ENCODE data around the gene LDB2. TPM values are rescaled to one million over a fixed set of nuclear protein-coding genes. Genes with fewer than 3 reads are reported as not detected.
A peak's percentile ranks its signal among the peaks of the same experiment; 100 is the strongest.

Gene LDB2
- total RNA-seq, 1 experiment from 2014 or later = 94.0 TPM

DNA sequence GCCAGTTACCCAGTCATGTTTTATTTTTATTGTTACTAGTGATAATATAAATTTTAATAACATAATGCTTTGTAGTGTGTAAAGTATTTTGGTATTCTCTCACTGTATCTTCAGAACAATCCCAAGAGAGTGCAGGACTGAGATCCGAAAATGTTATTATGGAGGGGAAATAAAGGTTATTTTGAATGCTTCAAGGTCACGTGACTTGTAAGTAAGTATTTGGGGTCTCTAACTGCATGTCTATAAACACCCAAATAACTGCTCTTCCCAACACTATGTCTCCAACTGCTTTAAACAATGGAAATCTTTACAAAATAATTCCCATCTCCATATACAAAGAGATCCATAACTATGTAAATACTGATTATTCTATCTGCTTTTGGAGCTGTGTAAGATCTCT, 302.2 kb downstream of the LDB2 start:
- no peak overlapping the region for H3K4me3 ChIP-seq (ENCODE audit: insufficient read depth, low read depth, low read length)
- H3K36me3 ChIP-seq (replicated peaks; ENCODE audit: control insufficient read depth, insufficient read depth, low read length) = no peaks in the 10 kb centered on the region
- DNase-seq = no peak
- no peaks in the 10 kb centered on the region for H3K27me3 ChIP-seq (ENCODE audit: control insufficient read depth, insufficient read depth, low read length)

DNA sequence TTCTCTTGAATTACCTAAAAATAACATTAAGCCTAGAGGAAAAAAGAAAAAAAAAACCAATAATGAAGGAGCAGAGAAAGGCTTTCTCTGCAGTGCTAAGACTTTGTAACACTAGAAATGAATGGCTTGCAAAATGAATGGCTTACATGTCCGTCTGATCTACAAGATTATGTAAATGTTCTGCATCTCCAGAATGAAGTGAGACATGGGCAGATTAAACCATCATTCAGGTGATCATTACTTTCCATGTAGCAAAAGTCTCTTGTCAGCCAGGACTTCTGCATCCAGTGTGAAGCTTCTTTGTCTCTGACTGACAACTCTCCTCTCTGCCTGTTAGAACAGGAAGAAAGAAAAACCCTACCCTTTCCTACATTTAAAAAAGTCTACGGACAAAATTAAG, 304.3 kb downstream of the LDB2 start:
- no peaks in the 10 kb centered on the region for H3K36me3 ChIP-seq (replicated peaks; ENCODE audit: control insufficient read depth, insufficient read depth, low read length)
- no peak for DNase-seq
- no peaks in the 10 kb centered on the region for H3K27me3 ChIP-seq (ENCODE audit: control insufficient read depth, insufficient read depth, low read length)
- H3K4me3 ChIP-seq (ENCODE audit: insufficient read depth, low read depth, low read length) = no peak overlapping the region

DNA sequence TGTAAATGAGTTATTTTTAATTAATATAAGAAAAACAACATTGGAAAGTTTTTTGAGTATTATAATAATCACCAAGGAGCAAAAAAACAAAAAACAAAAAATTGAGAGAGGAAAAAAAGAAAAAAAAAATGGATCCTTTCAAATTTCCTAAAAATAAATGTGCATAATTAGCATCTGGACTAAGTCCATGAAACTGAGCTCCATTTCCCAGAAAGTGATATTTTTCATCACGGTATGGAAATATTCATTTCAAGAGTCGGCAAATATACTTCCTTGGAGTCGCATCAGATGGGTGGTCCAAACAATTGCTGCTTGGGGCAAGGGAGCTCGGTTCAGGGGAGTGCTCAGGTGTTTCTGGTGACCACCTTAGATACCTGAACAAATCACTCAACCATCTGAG, 305.1 kb downstream of the LDB2 start:
- no peaks in the 10 kb centered on the region for H3K27me3 ChIP-seq (ENCODE audit: control insufficient read depth, insufficient read depth, low read length)
- H3K4me3 ChIP-seq (ENCODE audit: insufficient read depth, low read depth, low read length) = no peak overlapping the region
- no peak for DNase-seq
- no peaks in the 10 kb centered on the region for H3K36me3 ChIP-seq (replicated peaks; ENCODE audit: control insufficient read depth, insufficient read depth, low read length)

DNA sequence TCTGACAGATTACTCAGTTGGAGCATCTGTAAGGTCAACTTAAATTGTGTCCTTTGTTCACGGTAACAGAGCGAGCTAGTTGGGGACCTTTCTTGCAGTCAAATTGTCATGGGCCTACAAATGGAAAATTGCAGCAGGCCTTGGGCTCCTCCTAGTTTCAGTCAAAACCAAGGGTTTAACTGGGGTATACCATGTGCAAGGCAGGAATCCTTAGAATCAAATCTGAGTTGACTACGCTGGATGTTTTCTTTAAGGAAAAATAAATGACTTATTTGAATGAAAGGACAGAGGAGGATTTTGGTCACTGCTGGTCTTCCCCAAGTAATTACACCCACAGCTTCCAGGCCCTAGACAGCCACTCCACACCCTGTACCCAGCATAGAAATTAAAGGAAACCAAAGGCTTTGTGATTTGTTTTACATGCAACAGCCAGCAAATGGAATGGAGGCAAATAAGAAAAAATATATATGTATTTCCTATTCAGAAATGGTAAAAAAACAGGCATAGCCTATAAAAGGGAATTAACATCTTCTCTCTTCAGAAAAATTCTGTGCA, 307.1 kb downstream of the LDB2 start:
- no peaks in the 10 kb centered on the region for H3K27me3 ChIP-seq (ENCODE audit: control insufficient read depth, insufficient read depth, low read length)
- H3K36me3 ChIP-seq (replicated peaks; ENCODE audit: control insufficient read depth, insufficient read depth, low read length) = no peaks in the 10 kb centered on the region
- no peak for DNase-seq
- H3K4me3 ChIP-seq (ENCODE audit: insufficient read depth, low read depth, low read length) = no peak overlapping the region

DNA sequence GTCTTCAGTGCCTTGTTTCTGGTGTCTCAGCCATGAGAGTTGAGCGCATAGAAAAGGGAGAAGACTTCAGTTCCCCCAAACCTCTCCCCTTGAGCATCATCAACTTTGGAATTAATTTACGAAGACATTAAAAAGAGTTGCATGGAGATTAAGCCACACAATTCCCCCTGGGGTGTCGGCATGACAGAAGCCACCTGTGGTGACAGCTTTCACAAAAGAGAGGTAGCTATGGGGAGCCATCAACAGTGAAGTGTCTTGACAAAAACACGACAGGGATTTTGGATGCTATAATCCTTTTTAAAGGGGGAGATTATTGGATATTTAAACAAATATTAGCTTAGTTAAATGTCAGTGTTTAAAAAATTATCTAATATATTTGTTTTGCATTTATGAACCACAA, 307.6 kb downstream of the LDB2 start:
- Histone ChIP-seq H3K36me3 (replicated peaks; ENCODE audit: control insufficient read depth, insufficient read depth, low read length) (no peaks in the 10 kb centered on the region), H3K27me3 (ENCODE audit: control insufficient read depth, insufficient read depth, low read length) (no peaks in the 10 kb centered on the region), H3K4me3 (ENCODE audit: insufficient read depth, low read depth, low read length) (no peak overlapping the region)
- no peak for DNase-seq

DNA sequence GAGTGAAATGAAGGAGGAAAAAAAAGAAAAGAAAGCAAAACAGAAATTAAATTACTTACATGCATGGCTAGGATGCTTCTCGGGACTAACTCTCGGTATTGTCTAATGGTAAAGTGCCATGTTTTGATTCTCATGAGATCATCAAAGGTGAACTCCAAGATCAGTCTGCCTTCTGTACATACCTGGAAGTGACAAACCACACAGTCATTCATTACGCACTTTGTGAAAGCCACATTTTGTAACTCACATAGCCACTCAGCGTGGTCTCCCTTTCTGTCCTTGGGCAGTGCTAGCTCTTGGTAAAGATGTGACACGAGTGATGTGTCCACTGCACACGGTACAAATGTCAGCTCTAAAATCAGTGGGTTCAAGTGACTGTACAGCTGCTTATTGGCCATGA, 309.8 kb downstream of the LDB2 start:
- Histone ChIP-seq H3K27me3 (ENCODE audit: control insufficient read depth, insufficient read depth, low read length) (no peaks in the 10 kb centered on the region), H3K4me3 (ENCODE audit: insufficient read depth, low read depth, low read length) (no peak overlapping the region), H3K36me3 (replicated peaks; ENCODE audit: control insufficient read depth, insufficient read depth, low read length) (no peaks in the 10 kb centered on the region)
- no peak for DNase-seq

DNA sequence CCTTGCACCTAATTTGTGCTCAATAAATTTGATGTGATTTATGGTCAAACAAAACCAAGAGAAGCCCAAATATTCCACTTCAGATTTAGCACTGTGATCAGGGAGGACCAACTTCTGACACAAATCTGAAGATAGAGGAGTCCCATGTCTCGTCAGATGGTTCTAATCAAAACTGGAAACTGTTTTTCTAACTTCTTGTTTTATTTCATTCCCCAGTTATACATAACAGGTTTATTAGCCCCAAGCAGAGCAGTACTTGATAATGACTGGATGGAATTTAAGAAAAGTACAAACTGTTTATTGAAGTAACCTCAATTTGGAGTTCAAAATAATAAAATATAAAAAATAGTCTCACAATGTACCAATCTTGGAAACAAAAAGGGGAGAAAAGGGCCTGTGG, 310.3 kb downstream of the LDB2 start:
- DNase-seq = no peak
- H3K27me3 ChIP-seq (ENCODE audit: control insufficient read depth, insufficient read depth, low read length) = no peaks in the 10 kb centered on the region
- no peaks in the 10 kb centered on the region for H3K36me3 ChIP-seq (replicated peaks; ENCODE audit: control insufficient read depth, insufficient read depth, low read length)
- H3K4me3 ChIP-seq (ENCODE audit: insufficient read depth, low read depth, low read length) = no peak overlapping the region

DNA sequence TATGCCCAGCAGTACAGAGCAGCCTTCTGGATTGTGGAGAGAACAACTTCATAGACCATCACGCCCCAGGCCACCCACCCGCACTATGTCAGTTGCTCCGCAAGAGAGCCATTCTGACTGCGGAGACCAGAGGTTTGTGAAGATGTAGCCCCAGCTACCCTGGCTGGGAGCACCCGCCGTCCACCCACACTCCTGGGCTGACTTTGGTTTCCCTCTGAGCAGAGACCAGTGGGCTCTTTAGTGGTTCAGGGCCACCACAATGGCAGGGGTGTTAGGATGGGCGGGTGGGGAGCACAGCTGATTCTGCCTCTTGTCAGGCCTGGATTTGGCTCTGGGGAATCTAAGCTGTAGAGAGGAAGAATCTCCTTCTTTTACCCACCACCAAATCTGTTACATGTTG, 313.4 kb downstream of the LDB2 start:
- DNase-seq = no peak
- no peaks in the 10 kb centered on the region for H3K36me3 ChIP-seq (replicated peaks; ENCODE audit: control insufficient read depth, insufficient read depth, low read length)
- no peak overlapping the region for H3K4me3 ChIP-seq (ENCODE audit: insufficient read depth, low read depth, low read length)
- H3K27me3 ChIP-seq (ENCODE audit: control insufficient read depth, insufficient read depth, low read length) = no peaks in the 10 kb centered on the region

DNA sequence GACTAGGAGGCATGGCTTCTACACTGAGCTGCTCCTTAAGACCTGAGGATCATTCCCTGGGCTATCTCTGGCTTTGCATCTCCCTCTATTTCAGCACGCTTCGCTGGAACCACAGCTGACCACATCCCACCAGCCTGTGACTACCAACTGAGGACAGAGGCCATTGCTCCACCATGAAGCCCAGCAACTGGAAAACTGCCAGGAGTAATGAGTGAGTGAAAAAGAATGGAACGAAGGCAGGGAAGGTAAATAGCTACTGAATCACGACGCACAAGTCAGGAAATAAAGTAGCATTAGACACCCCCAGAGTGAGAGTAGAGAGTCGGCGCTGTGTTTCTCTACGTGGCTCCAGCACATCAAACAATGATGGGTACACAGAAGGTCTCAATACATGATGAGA, 314.7 kb downstream of the LDB2 start:
- DNase-seq = no peak

DNA sequence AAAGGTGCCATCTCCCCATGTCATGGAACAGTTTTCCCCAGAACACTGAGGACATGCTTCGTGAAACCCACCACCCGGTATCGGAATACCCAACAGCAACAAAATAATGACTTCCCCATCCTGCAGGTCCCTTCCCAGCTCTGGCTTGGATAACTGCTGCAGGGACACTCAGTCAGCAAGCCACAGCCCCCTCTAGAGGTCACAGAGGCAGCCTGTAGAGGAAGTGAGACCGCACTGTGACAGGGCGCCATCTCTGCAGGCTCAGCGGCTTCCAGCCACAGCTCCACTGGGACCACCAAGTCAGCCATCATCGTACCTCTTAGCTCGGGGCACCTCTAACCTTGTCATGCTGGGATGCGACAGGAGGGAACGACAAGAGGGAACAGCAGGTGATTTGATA, 315.9 kb downstream of the LDB2 start:
- Histone ChIP-seq H3K36me3 (replicated peaks; ENCODE audit: control insufficient read depth, insufficient read depth, low read length) (no peaks in the 10 kb centered on the region), H3K4me3 (ENCODE audit: insufficient read depth, low read depth, low read length) (no peak overlapping the region), H3K27me3 (ENCODE audit: control insufficient read depth, insufficient read depth, low read length) (no peaks in the 10 kb centered on the region)
- peak; percentile 44 for DNase-seq

More for the DNA sequence above, 314.7 kb downstream of the LDB2 start:
- no peaks in the 10 kb centered on the region for H3K36me3 ChIP-seq (replicated peaks; ENCODE audit: control insufficient read depth, insufficient read depth, low read length)
- no peaks in the 10 kb centered on the region for H3K27me3 ChIP-seq (ENCODE audit: control insufficient read depth, insufficient read depth, low read length)
- no peak overlapping the region for H3K4me3 ChIP-seq (ENCODE audit: insufficient read depth, low read depth, low read length)

DNA sequence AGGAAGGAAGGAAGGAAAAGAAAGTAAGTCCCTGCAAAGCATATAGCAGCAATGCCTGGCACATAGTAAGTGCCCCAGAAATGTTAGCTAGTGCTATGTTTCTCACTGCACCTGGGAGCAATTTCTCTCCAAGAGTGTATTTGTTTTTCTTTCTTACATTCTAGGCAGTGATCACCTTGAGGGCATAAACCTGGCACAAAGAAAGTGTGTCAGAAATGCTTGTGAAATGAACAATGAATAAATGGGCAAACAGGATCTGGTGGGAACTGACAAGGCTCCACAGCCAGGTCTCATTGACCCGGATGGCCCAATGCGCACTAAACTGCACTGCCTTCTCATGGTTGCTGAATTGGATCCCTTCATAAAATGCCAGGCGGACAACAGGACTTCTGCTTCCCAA, 316.4 kb downstream of the LDB2 start:
- no peak for DNase-seq
- H3K4me3 ChIP-seq (ENCODE audit: insufficient read depth, low read depth, low read length) = no peak overlapping the region
- H3K36me3 ChIP-seq (replicated peaks; ENCODE audit: control insufficient read depth, insufficient read depth, low read length) = no peaks in the 10 kb centered on the region
- H3K27me3 ChIP-seq (ENCODE audit: control insufficient read depth, insufficient read depth, low read length) = no peaks in the 10 kb centered on the region

DNA sequence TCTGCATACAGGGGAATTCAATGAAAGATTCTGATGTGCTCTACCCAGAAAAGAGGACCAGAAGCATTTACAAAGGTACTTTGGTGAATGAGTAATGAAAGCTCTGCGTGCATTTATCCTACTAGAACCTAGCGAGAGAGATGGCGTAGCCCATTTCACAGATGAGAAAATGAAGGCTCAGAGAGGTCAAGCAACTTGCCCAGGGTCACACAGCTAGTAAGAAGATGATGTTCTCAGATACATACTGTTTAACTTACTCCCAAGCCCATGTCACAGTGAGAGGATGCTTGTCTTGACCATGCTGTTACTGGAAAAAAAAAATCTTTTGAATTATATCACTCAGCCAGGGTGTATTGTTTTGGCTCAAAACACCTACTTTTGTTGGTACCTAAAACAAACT, 317.3 kb downstream of the LDB2 start:
- no peaks in the 10 kb centered on the region for H3K27me3 ChIP-seq (ENCODE audit: control insufficient read depth, insufficient read depth, low read length)
- H3K4me3 ChIP-seq (ENCODE audit: insufficient read depth, low read depth, low read length) = no peak overlapping the region
- H3K36me3 ChIP-seq (replicated peaks; ENCODE audit: control insufficient read depth, insufficient read depth, low read length) = no peaks in the 10 kb centered on the region
- DNase-seq = no peak

DNA sequence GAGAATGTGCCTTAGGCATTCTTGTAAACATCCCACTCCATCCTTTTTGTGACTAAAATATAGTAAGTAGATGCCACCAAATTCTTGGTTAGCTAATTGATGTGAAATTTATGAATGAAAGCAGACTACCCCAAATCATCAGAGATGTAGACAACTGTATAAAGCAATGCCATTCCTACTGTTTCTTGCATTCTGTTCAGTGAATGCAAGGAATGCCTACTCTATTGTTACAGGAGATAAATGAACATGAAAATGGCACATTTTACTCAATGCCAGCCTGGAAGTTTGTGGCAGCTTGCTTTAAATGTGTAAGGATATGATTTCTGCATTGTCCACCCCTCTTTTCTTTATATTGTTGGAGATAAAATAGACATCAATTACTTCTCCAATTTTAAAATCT, 317.9 kb downstream of the LDB2 start:
- H3K4me3 ChIP-seq (ENCODE audit: insufficient read depth, low read depth, low read length) = no peak overlapping the region
- H3K36me3 ChIP-seq (replicated peaks; ENCODE audit: control insufficient read depth, insufficient read depth, low read length) = no peaks in the 10 kb centered on the region
- DNase-seq = no peak
- no peaks in the 10 kb centered on the region for H3K27me3 ChIP-seq (ENCODE audit: control insufficient read depth, insufficient read depth, low read length)

DNA sequence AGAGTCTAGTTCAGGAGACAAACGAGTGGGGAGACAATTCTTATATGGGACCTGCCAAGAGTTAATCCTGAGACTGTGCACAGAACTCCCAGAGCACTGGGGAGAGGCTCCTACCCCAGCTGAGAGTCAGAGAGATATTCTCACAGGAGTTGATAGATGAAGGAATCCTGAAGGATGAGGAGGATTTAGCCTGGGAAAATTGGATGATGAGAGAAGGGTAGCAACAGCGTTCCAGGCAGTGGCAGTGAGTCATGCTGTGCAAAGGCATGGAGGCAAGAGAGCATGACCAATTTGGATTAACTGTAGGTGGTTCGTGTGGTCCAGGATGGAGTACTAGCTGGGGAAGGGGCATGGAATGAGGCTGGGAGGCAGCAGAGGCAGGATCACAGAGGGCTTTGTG, 318.6 kb downstream of the LDB2 start:
- no peak for DNase-seq
- no peaks in the 10 kb centered on the region for H3K27me3 ChIP-seq (ENCODE audit: control insufficient read depth, insufficient read depth, low read length)

DNA sequence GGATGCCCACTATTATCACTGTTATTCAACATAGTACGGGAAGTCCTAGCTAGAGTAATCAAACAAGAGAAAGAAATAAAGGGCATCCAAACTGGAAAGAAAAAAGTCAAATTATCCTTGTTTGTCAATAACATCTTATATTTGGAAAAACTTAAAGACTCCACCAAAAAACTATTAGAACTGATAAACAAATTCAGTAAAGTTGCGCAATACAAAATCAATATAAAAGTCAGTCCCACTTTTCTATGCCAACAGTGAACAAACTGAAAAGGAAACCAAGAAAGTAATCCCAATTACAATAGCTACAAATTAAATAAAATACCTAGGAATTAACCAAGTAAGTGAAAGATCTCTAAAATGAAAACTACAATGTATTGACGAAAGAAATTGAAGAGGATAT, 321.3 kb downstream of the LDB2 start:
- no peaks in the 10 kb centered on the region for H3K27me3 ChIP-seq (ENCODE audit: control insufficient read depth, insufficient read depth, low read length)
- no peak for DNase-seq

More for the DNA sequence above, 318.6 kb downstream of the LDB2 start:
- Histone ChIP-seq H3K4me3 (ENCODE audit: insufficient read depth, low read depth, low read length) (no peak overlapping the region), H3K36me3 (replicated peaks; ENCODE audit: control insufficient read depth, insufficient read depth, low read length) (no peaks in the 10 kb centered on the region)

DNA sequence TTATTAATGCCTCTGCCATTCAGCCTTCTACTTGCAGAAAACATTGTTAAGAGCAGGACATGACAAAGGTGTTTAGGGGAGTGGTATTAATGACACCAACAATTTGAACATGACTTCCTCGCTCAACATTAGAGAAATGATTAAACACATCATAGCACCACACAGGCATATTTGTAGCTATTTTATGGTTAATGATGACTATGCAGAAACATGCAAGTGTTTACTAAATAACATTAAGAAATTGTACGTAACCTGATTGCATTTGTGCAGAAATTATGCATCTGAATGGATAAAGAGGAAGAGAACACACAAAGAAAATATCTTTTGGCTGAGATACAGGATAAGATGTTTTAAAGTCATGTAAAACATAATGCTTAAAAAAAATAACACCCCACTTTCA, 323.5 kb downstream of the LDB2 start:
- Histone ChIP-seq H3K27me3 (ENCODE audit: control insufficient read depth, insufficient read depth, low read length) (no peaks in the 10 kb centered on the region), H3K4me3 (ENCODE audit: insufficient read depth, low read depth, low read length) (no peak overlapping the region), H3K36me3 (replicated peaks; ENCODE audit: control insufficient read depth, insufficient read depth, low read length) (no peaks in the 10 kb centered on the region)
- DNase-seq = no peak

More for the DNA sequence above, 321.3 kb downstream of the LDB2 start:
- Histone ChIP-seq H3K36me3 (replicated peaks; ENCODE audit: control insufficient read depth, insufficient read depth, low read length) (no peaks in the 10 kb centered on the region), H3K4me3 (ENCODE audit: insufficient read depth, low read depth, low read length) (no peak overlapping the region)
